Measurements from ENCODE around the gene LRRC36. TPM values are rescaled to one million over a fixed set of nuclear protein-coding genes. Genes with fewer than 3 reads are reported as not detected.
A peak's percentile ranks its signal among the peaks of the same experiment; 100 is the strongest.

The LRRC36 gene
- total RNA-seq, 1 donor from 2014 or later: 42.1 TPM

- intact Hi-C loops (cut with DNase I): no loop called here
- peaks cover 8% of the 10 kb centered on the region for H3K36me3 ChIP-seq
Observed at GRCh38 chr16:67287960-67288359, 38.7 kb upstream of the LRRC36 start.

GRCh38 chr16:67291461-67291860 lies 35.2 kb upstream of the LRRC36 start:
- no peak for ATAC-seq
- Histone ChIP-seq H3K27me3 (ENCODE audit: low read depth) (no peaks in the 10 kb centered on the region), H3K36me3 (peaks cover 4% of the 10 kb centered on the region), H3K4me3 (no peak overlapping the region), H3K27ac (no peak overlapping the region), H3K9me3 (no peaks in the 10 kb centered on the region), H3K4me1 (no peaks in the 10 kb centered on the region)
- DNase-seq: no peak
- TF ChIP-seq, protein P1, sequence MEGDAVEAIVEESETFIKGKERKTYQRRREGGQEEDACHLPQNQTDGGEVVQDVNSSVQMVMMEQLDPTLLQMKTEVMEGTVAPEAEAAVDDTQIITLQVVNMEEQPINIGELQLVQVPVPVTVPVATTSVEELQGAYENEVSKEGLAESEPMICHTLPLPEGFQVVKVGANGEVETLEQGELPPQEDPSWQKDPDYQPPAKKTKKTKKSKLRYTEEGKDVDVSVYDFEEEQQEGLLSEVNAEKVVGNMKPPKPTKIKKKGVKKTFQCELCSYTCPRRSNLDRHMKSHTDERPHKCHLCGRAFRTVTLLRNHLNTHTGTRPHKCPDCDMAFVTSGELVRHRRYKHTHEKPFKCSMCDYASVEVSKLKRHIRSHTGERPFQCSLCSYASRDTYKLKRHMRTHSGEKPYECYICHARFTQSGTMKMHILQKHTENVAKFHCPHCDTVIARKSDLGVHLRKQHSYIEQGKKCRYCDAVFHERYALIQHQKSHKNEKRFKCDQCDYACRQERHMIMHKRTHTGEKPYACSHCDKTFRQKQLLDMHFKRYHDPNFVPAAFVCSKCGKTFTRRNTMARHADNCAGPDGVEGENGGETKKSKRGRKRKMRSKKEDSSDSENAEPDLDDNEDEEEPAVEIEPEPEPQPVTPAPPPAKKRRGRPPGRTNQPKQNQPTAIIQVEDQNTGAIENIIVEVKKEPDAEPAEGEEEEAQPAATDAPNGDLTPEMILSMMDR (IDR thresholded peaks at IDR 0.05): no peak
- intact Hi-C loops (cut with DNase I): no loop called here

More at GRCh38 chr16:67287960-67288359, 38.7 kb upstream of the LRRC36 start:
- DNase-seq (no peak), ATAC-seq (no peak)
- H3K4me1 ChIP-seq: no peaks in the 10 kb centered on the region
- no peak overlapping the region for H3K27ac ChIP-seq
- H3K27me3 ChIP-seq (ENCODE audit: low read depth): no peaks in the 10 kb centered on the region
- H3K9me3 ChIP-seq: no peaks in the 10 kb centered on the region
- no peak overlapping the region for H3K4me3 ChIP-seq
- TF ChIP-seq, protein P1 (IDR thresholded peaks at IDR 0.05): no peak

GRCh38 chr16:67294171-67294757 lies 32.4 kb upstream of the LRRC36 start:
- DNase-seq (peak; percentile 2), ATAC-seq (no peak)
- H3K4me3 ChIP-seq: no peak overlapping the region
- H3K27me3 ChIP-seq (ENCODE audit: low read depth): no peaks in the 10 kb centered on the region
- TF ChIP-seq, protein P1 (IDR thresholded peaks at IDR 0.05): no peak
- intact Hi-C loops (cut with DNase I): no loop called here
- H3K27ac ChIP-seq: no peak overlapping the region
- H3K4me1 ChIP-seq: no peaks in the 10 kb centered on the region
- H3K36me3 ChIP-seq: no peaks in the 10 kb centered on the region
- no peaks in the 10 kb centered on the region for H3K9me3 ChIP-seq

- Histone ChIP-seq H3K4me3 (no peak overlapping the region), H3K36me3 (no peaks in the 10 kb centered on the region), H3K27ac (no peak overlapping the region), H3K9me3 (no peaks in the 10 kb centered on the region), H3K27me3 (ENCODE audit: low read depth) (no peaks in the 10 kb centered on the region), H3K4me1 (no peaks in the 10 kb centered on the region)
- ATAC-seq (no peak), DNase-seq (peak; percentile 3)
- intact Hi-C loops (cut with DNase I): no loop called here
- TF ChIP-seq, protein P1 (IDR thresholded peaks at IDR 0.05): no peak
Observed at GRCh38 chr16:67294938-67295361, 31.7 kb upstream of the LRRC36 start.

- no peak for ATAC-seq
- TF ChIP-seq, protein P1 (IDR thresholded peaks at IDR 0.05): no peak
- Histone ChIP-seq H3K4me1 (no peaks in the 10 kb centered on the region), H3K36me3 (no peaks in the 10 kb centered on the region), H3K27ac (no peak overlapping the region), H3K4me3 (no peak overlapping the region), H3K9me3 (no peaks in the 10 kb centered on the region), H3K27me3 (ENCODE audit: low read depth) (no peaks in the 10 kb centered on the region)
- intact Hi-C loops (cut with DNase I): no loop called here
- no peak for DNase-seq
Observed at GRCh38 chr16:67296420-67296819, 30.2 kb upstream of the LRRC36 start.

All from lower lobe of right lung (tissue), 2 donors.